K562 (cell line): ENCODE results near the gene TBL1X.

Source experiments
- NR2C2 ChIP-seq, 2 experiments: fragments of 200-800 bp in 1 of 2; sonication (Bioruptor generic) in 1 of 2; sonication (generic) in 1 of 2; formaldehyde crosslinking in 1 of 2; IDR thresholded peaks; 2 replicates each; pipeline versions ENCODE4 v1.6.1 to v1.8.0; 2016 to 2022; ENCODE audit warnings: mild to moderate bottlenecking in 1 of 2, missing compliant biosample characterization in 1 of 2, missing genetic modification characterization in 1 of 2, missing genetic modification reagents in 1 of 2
- YY1 ChIP-seq, 3 experiments: IDR thresholded peaks; 2 replicates each; pipeline ENCODE4 v1.6.1; 2011; ENCODE audit warnings: low read length in 2 of 3, mild to moderate bottlenecking in 2 of 3, moderate library complexity in 2 of 3, borderline replicate concordance in 1 of 3, control low read depth in 1 of 3, low read depth in 1 of 3; ENCODE audit not compliant: insufficient read depth in 3 of 3, insufficient replicate concordance in 2 of 3, control insufficient read depth in 1 of 3, insufficient read length in 1 of 3; ENCODE audit errors: extremely low read depth in 1 of 3

DNA sequence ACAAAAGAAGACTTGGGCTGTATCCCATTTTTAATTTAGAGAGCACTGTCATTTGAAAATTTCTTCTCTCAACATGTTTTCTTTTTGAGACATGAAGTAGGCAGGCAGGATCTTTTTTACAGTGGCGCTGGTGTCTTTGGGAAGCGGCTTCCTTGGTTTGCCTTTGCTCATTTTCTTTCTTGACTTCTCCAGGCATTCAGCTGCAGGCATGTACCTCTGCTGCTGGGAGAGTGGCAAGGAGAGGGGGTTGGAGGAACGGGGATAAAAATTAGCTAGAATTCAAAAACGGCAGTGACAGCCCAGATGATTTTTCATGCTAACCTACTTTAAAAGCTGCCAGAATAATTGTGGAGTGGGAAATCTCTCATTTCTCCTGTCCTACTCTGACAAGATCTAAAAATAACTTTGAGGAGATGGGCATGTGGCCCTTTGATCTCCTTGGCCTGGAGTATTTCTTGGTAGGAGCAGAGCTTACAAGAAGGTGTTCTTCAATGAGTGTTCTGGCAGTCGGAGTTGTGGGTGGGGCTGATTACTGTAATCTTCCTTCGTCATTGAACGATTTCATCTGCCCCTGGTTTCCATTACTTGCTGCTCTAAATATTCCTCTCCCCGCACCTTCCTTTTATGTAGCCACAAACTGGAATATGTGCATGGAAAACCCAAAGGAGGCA lies 54.8 kb downstream of the TBL1X start:
- TF ChIP-seq YY1 (IDR thresholded peaks at IDR 0.05; ENCODE audit: borderline replicate concordance in 1 of 3, control insufficient read depth in 1 of 3, extremely low read depth in 1 of 3, insufficient read depth in 3 of 3, insufficient read length in 1 of 3, insufficient replicate concordance in 2 of 3, low read depth in 1 of 3, low read length in 2 of 3) (no peak), NR2C2 (CRISPR knock-in tag; IDR thresholded peaks at IDR 0.05) (no peak), NR2C2 (tag; IDR thresholded peaks at IDR 0.05) (no peak)
